ENCODE measurements around the gene FLCN. TPM values are rescaled to one million over a fixed set of nuclear protein-coding genes. Genes with fewer than 3 reads are reported as not detected.

Gene FLCN
- total and polyA plus RNA-seq, 2 of the 13 experiments (the other 11 are each of a cell fraction or from before 2014, with no cell fraction given): 16.6 to 24.9 TPM

- Histone ChIP-seq H3K36me3 (replicated peaks in 1 of 2; ENCODE audit: control insufficient read depth in 1 of 2, insufficient read depth in 2 of 2, low read length in 2 of 2) (peaks cover 11 to 40% of the 10 kb centered on the region in 2 experiments), H3K27me3 (ENCODE audit: control insufficient read depth in 1 of 2, insufficient read depth in 2 of 2, low read length in 2 of 2) (no peaks in the 10 kb centered on the region), H3K4me2 (ENCODE audit: low read depth, low read length) (no peak overlapping the region), H3K79me2 (ENCODE audit: insufficient read depth, low read length) (no peaks in the 10 kb centered on the region), H2AFZ (ENCODE audit: low read length) (no peak overlapping the region), H3K9ac (ENCODE audit: insufficient read depth, low read depth, low read length) (no peak overlapping the region), H3K4me3 (replicated peaks in 1 of 3; ENCODE audit: insufficient read depth in 1 of 3, low read depth in 2 of 3, low read length in 3 of 3) (no peak overlapping the region), H3K9me3 (ENCODE audit: low read length) (no peaks in the 10 kb centered on the region), H4K20me1 (ENCODE audit: insufficient read depth, low read length) (no peaks in the 10 kb centered on the region), H3K27ac (ENCODE audit: extremely low read length, insufficient read depth, low read length) (no peak overlapping the region), H3K4me1 (ENCODE audit: insufficient read depth, low read length) (no peaks in the 10 kb centered on the region)
- TF ChIP-seq ZNF644 (CRISPR knock-in tag; IDR thresholded peaks at IDR 0.05; ENCODE audit: low read depth): no peak
- no peak for TF ChIP-seq ARNTL (CRISPR knock-in tag; IDR thresholded peaks at IDR 0.05)
- no peak for TF ChIP-seq MIER3 (CRISPR knock-in tag; IDR thresholded peaks at IDR 0.05; ENCODE audit: borderline replicate concordance)
- no peak for TF ChIP-seq ZFP37 (CRISPR knock-in tag; IDR thresholded peaks at IDR 0.05; ENCODE audit: borderline replicate concordance)
- TF ChIP-seq ZNF451 (CRISPR knock-in tag; IDR thresholded peaks at IDR 0.05): no peak
- TF ChIP-seq ZNF557 (CRISPR knock-in tag; IDR thresholded peaks at IDR 0.05): no peak
- TF ChIP-seq ATF3 (CRISPR knock-in tag; IDR thresholded peaks at IDR 0.05): no peak
- TF ChIP-seq ZBTB10 (CRISPR knock-in tag; IDR thresholded peaks at IDR 0.05; ENCODE audit: borderline replicate concordance): no peak
- no peak for TF ChIP-seq ZNF816 (CRISPR knock-in tag; IDR thresholded peaks at IDR 0.05; ENCODE audit: borderline replicate concordance)
- TF ChIP-seq ZNF160 (CRISPR knock-in tag; IDR thresholded peaks at IDR 0.05): no peak
- no peak for TF ChIP-seq GMEB2 (CRISPR knock-in tag; IDR thresholded peaks at IDR 0.05; ENCODE audit: low read depth)
- ATAC-seq: no peak
- FAIRE-seq: no peak
- POLR2A ChIA-PET: interaction anchor here (1.0 kb wide), 1 partner anchor 17 kb away, joined by 3 read pairs; the partner anchor contains the start of gene FLCN
- intact Hi-C loops (cut with micrococcal nuclease; ENCODE audit: unreplicated experiment) (no loop called here), in situ Hi-C loops (cut with HindIII; ENCODE audit: extremely low pct_ligation_motif_present, low pct_unique_long_range_greater_than_20kb) (no loop called here)
- BruUV-seq (replicated peaks): no TSS peak
- CTCF ChIA-PET (ENCODE audit: low intra/inter-chr PET ratio, low total read pairs): no interaction called here
- WGBS (ENCODE audit: low lambda C conversion rate): 95% methylated on average over 3 of the region's 3 CpGs
- DNase-seq (ENCODE audit: low spot score): no peak
Measured at GRCh38 chr17:17254036-17254435, 17.1 kb upstream of the FLCN start.
